SJCRH30 (cell line): ENCODE results near the gene S100A16. TPM values are rescaled to one million over a fixed set of nuclear protein-coding genes. Genes with fewer than 3 reads are reported as not detected.

Experiments
- DNase-seq, 2 experiments: peaks; one replicate each; pipeline ENCODE4 v3.0.0-alpha.2; 2015 to 2020
- H3K27ac ChIP-seq: fragments of 250-450 bp; sonication (Bioruptor Pico); 2 replicates; pipeline ENCODE4 v1.5.1; 2020; ENCODE audit warnings: mild to moderate bottlenecking, moderate library complexity
- H3K27me3 ChIP-seq: fragments of 250-450 bp; sonication (Bioruptor Pico); 2 replicates; pipeline ENCODE4 v1.5.1; 2020; ENCODE audit warnings: mild to moderate bottlenecking, moderate library complexity
- H3K36me3 ChIP-seq: fragments of 250-450 bp; sonication (Bioruptor Pico); 2 replicates; pipeline ENCODE4 v1.5.1; 2020; ENCODE audit warnings: mild to moderate bottlenecking, moderate library complexity
- H3K4me1 ChIP-seq: fragments of 250-450 bp; sonication (Bioruptor Pico); 2 replicates; pipeline ENCODE4 v1.5.1; 2020; ENCODE audit warnings: mild to moderate bottlenecking, moderate library complexity
- H3K4me3 ChIP-seq: fragments of 250-450 bp; sonication (Bioruptor Pico); 2 replicates; pipeline ENCODE4 v1.5.1; 2020; ENCODE audit warnings: mild to moderate bottlenecking, moderate library complexity
- H3K9me3 ChIP-seq: fragments of 250-450 bp; sonication (Bioruptor Pico); replicated peaks from 2 replicates; pipeline ENCODE4 v1.5.1; 2020; ENCODE audit warnings: mild to moderate bottlenecking, moderate library complexity
- total RNA-seq: library from RNA; depleted of rRNA; stranded (reverse); fragments of >200 nt; shearing (Covaris generic); gene quantifications from 2 replicates; pipeline ENCODE4 v1.2.3, GENCODE V29; 2014; rRNA removed

S100A16 gene, protein sequence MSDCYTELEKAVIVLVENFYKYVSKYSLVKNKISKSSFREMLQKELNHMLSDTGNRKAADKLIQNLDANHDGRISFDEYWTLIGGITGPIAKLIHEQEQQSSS
- 46.6 and 50.7 TPM in 2 replicates for total RNA-seq

DNA sequence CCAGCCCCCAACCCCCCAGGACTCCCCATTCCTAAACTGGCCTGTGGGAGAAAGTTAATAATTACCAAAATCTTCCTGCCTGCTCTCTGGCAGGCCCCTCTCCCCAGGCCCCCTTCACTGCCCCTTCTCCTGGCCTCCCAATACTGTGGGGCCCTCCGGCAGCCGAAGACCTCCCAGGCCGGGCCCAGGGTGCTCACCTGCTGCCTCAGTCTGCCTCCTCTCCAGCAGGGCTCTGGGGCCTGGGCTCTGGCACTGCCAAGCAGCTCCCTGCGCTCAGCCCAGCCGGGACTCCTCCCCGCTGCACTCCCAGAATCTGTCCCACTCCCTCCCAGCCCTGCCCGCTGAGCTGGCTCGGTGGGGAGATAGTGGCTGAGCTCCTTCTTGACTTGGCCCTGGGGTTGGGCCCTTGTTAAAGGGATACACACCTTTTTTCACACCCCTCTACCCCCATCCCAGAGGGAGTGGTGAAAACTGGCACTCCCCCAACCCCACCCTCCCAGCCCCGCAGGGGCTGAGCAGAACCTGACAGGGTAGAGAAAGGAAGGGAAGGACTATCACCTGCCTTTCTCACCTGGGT is at the start of gene S100A16:
Gene S100A16, minus strand, starts transcription at position 383 of the 577 bp plus-strand sequence. CDS start 4,986 bp downstream, outside the sequence.
- Histone ChIP-seq H3K4me1 (peaks cover 28% of the 10 kb centered on the region), H3K9me3 (no peaks in the 10 kb centered on the region), H3K27me3 (no peaks in the 10 kb centered on the region), H3K36me3 (no peaks in the 10 kb centered on the region), H3K27ac (peak within 1 kb of the TSS; percentile 39), H3K4me3 (peak within 1 kb of the TSS; percentile 59)
- DNase-seq, result peak; percentile 50 to 58

DNA sequence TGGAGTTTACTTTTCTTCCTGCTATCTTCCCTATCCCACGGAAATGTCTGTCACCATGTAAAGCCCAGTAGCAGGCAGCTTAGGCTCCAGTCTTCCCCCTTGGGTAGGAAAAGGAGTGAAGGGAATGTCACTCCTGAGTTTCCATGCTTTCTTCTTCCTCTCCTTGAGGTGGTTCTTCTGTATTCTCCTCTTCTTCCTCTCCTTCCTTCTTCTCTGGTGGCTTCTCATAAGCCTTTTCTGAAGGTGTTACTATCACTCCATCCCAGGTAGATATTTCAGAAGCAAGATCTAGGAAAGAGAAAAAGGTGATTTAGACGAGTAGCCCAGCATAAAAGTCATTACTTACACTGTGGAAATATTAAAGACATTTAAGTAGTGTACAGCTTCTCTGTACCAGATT is 49.3 kb upstream of the S100A16 start:
- no peaks in the 10 kb centered on the region for H3K27me3 ChIP-seq
- H3K4me3 ChIP-seq, result no peak overlapping the region
- no peak overlapping the region for H3K27ac ChIP-seq
- H3K4me1 ChIP-seq, result no peaks in the 10 kb centered on the region
- peaks cover 64% of the 10 kb centered on the region for H3K36me3 ChIP-seq
- DNase-seq, result no peak
- H3K9me3 ChIP-seq, result no peaks in the 10 kb centered on the region

DNA sequence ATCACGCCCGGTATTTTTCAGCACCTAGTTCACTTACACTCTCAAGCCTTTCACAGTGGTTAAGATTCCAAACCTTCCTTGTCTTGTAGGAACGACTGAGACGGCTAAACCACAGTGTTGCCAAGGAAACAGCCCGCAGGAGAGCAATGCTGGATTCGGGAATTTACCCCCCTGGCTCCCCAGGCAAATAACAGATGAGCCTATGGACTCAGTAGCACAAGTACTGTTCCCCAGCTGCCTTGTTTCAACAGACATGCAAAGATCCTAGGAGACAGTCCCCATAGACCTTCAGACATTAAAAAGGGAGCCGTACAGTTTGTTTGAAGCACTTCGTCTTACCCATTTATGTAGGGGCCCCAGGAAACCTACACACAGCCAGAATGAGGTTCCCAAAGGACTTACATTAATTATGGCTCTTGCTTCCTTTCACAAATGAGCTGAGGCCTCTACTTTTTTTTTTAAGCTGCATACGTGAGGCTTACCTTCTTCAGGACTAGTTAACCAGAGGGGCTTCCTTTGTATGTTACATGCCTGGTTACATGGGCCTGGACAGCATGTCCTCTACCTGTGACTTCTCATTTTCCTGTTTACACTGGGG is 48.3 kb upstream of the S100A16 start:
- DNase-seq, result no peak
- no peaks in the 10 kb centered on the region for H3K4me1 ChIP-seq
- no peak overlapping the region for H3K4me3 ChIP-seq
- no peaks in the 10 kb centered on the region for H3K9me3 ChIP-seq
- H3K36me3 ChIP-seq, result peaks cover 53% of the 10 kb centered on the region
- no peaks in the 10 kb centered on the region for H3K27me3 ChIP-seq
- no peak overlapping the region for H3K27ac ChIP-seq

GRCh38 chr1:153659656-153660055 is 46.7 kb upstream of the S100A16 start:
- H3K27ac ChIP-seq, result no peak overlapping the region
- H3K4me1 ChIP-seq, result no peaks in the 10 kb centered on the region
- H3K27me3 ChIP-seq, result no peaks in the 10 kb centered on the region
- peaks cover 38% of the 10 kb centered on the region for H3K36me3 ChIP-seq
- no peaks in the 10 kb centered on the region for H3K9me3 ChIP-seq
- no peak for DNase-seq
- peak overlapping the region; percentile 92; the same call in 1 of the 2 replicates for H3K4me3 ChIP-seq

DNA sequence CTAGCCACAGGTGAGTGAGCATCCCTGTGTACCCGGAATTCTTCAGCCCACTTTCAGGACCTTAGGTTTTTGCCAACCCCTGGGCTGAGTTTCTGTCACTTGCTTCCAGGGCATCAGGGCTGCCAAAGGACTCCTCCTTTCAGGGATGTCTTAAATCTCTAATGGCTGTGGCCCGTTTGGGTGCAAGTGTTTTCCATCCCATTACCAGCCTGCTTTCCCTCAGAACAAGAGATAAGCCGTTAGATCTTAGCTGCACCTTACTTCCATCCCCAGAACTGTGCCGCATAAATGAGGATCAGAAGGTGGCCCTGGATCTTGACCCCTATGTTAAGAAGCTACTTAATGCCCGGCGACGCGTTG is 46.2 kb upstream of the S100A16 start:
- no peaks in the 10 kb centered on the region for H3K27me3 ChIP-seq
- DNase-seq, result peak in 1 of 2 experiments; percentile 12
- H3K36me3 ChIP-seq, result peaks cover 33% of the 10 kb centered on the region
- H3K9me3 ChIP-seq, result no peaks in the 10 kb centered on the region
- peak overlapping the region; percentile 92 for H3K4me3 ChIP-seq
- H3K27ac ChIP-seq, result no peak overlapping the region; the same call in 1 of the 2 replicates
- no peaks in the 10 kb centered on the region for H3K4me1 ChIP-seq

GRCh38 chr1:153658400-153659174 is 45.6 kb upstream of the S100A16 start, which contains the start of gene SNAPIN:
Gene SNAPIN (plus strand): TSS chr1:153658703. CDS start chr1:153658744, 41 bp downstream.
- H3K9me3 ChIP-seq, result no peaks in the 10 kb centered on the region
- H3K27ac ChIP-seq, result peak within 1 kb of the TSS; percentile 53
- peaks cover 27% of the 10 kb centered on the region for H3K36me3 ChIP-seq
- H3K27me3 ChIP-seq, result no peaks in the 10 kb centered on the region
- H3K4me1 ChIP-seq, result no peaks in the 10 kb centered on the region
- peak within 1 kb of the TSS; percentile 92 for H3K4me3 ChIP-seq
- DNase-seq, result peak; percentile 88 to 90

- Histone ChIP-seq H3K9me3 (no peaks in the 10 kb centered on the region), H3K27me3 (no peaks in the 10 kb centered on the region), H3K27ac (no peak overlapping the region), H3K4me1 (no peaks in the 10 kb centered on the region), H3K36me3 (no peaks in the 10 kb centered on the region), H3K4me3 (no peak overlapping the region)
- peak in 1 of 2 experiments; percentile 26 for DNase-seq
Measured at GRCh38 chr1:153655333-153655732, 42.4 kb upstream of the S100A16 start.

- H3K27ac ChIP-seq, result no peak overlapping the region
- H3K4me1 ChIP-seq, result no peaks in the 10 kb centered on the region
- no peak overlapping the region for H3K4me3 ChIP-seq
- no peaks in the 10 kb centered on the region for H3K27me3 ChIP-seq
- no peaks in the 10 kb centered on the region for H3K9me3 ChIP-seq
- DNase-seq, result no peak
- H3K36me3 ChIP-seq, result no peaks in the 10 kb centered on the region
Measured at GRCh38 chr1:153652805-153653500, 40.0 kb upstream of the S100A16 start.

- Histone ChIP-seq H3K9me3 (no peaks in the 10 kb centered on the region), H3K27ac (no peak overlapping the region), H3K36me3 (peaks cover 1% of the 10 kb centered on the region; the same call in 1 of the 2 replicates), H3K4me3 (no peak overlapping the region), H3K27me3 (no peaks in the 10 kb centered on the region), H3K4me1 (no peaks in the 10 kb centered on the region)
- DNase-seq, result no peak
Measured at GRCh38 chr1:153651771-153652170, 38.8 kb upstream of the S100A16 start.

GRCh38 chr1:153649863-153650235 is 36.9 kb upstream of the S100A16 start:
- Histone ChIP-seq H3K4me3 (no peak overlapping the region), H3K4me1 (no peaks in the 10 kb centered on the region), H3K27ac (no peak overlapping the region), H3K27me3 (no peaks in the 10 kb centered on the region), H3K9me3 (no peaks in the 10 kb centered on the region), H3K36me3 (peaks cover 20% of the 10 kb centered on the region)
- no peak for DNase-seq

DNA sequence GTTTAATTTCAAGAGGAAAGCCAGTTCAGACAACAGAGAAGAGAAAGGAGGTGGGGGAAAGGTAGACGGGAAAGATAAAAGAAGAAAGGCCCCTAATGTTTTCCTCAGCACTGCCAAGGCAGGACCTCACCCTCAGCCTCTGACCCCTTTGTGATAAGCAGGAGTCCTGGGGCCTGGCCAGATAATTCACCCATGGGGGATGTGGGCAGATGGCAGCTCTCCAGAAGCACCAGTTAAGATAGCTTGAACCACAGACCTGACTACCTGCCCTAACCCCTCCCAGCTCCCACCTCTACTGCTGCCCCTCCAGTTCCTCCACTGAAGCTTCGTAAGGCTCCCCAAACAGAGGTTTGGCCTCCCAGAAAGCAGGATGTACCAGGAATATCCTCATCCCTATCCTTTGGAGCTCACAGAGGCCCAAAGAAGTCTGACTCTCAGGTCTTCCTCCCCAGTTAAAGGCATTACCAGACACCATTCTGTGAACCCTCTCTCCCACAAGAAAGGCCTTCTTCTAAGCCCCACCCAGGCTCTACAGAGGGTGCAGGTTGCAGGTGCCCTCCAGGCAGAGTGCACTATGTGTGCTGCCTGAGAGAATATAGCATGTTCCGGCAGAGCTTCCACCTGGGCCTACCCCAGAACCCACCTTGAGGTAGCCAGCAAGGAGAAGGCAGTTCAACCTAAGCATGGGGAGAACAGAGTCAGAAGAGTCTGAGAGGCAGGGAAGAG is 36.4 kb upstream of the S100A16 start:
- no peaks in the 10 kb centered on the region for H3K4me1 ChIP-seq
- H3K36me3 ChIP-seq, result peaks cover 24% of the 10 kb centered on the region
- H3K27ac ChIP-seq, result no peak overlapping the region
- H3K27me3 ChIP-seq, result no peaks in the 10 kb centered on the region
- H3K4me3 ChIP-seq, result no peak overlapping the region
- no peak for DNase-seq
- H3K9me3 ChIP-seq, result no peaks in the 10 kb centered on the region

DNA sequence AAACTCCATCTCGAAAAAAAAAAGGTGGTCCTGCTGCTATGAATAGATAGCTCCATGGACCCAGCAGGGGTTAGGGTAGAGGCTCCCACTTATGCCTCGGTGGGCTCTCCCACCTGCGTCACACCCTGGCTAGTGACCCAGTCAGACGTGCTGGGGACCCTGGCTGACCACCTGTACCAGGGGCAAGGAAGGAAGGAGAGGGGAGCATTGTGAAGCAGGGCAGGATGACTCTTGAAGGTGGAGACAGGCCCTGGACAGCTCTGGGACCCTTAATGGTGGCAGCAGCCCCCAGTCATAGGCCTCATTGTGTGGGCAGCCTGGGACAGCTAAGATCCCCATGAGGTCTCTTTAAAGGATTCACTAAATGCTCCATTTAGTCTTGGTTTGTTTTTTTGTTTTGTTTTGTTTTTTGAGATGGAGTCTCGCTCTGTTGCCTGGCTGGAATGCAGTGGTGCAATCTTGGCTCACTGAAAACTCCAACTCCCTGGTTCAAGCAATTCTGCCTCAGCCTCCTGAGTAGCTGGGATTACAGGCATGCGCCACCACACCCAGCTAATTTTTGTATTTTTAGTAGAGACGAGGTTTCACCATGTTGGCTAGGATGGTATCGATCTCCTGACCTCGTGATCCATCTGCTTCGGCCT is 35.2 kb upstream of the S100A16 start:
- Histone ChIP-seq H3K27ac (no peak overlapping the region), H3K9me3 (no peaks in the 10 kb centered on the region), H3K36me3 (peaks cover 33% of the 10 kb centered on the region), H3K4me1 (no peaks in the 10 kb centered on the region), H3K4me3 (no peak overlapping the region), H3K27me3 (no peaks in the 10 kb centered on the region)
- DNase-seq, result no peak

DNA sequence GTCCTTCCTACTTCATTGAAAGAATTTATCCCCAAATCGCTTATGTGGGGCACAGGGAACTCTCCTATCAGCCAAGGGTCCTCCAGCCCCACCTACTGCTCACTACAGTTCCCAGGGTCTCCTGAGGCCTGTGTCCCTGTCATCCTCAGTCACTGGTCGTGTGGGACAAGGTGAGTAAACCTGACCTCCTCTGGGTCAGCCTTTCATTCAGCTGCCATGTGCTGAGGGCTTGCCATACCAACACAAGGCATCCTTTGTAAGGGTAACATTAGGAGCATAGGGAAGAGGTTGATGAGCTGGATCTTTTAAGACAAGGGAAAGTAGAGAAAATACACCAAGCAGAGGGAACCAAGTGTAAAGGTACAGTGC is 34.4 kb upstream of the S100A16 start:
- H3K4me1 ChIP-seq, result no peaks in the 10 kb centered on the region
- no peaks in the 10 kb centered on the region for H3K9me3 ChIP-seq
- no peak overlapping the region for H3K27ac ChIP-seq
- H3K36me3 ChIP-seq, result peaks cover 38% of the 10 kb centered on the region
- H3K27me3 ChIP-seq, result no peaks in the 10 kb centered on the region
- no peak for DNase-seq
- no peak overlapping the region for H3K4me3 ChIP-seq
